ENCODE results near the gene FBRSL1. TPM values are rescaled to one million over a fixed set of nuclear protein-coding genes. Genes with fewer than 3 reads are reported as not detected.

Gene FBRSL1
- total RNA-seq, 1 experiment from 2014 or later: 124 TPM

DNA sequence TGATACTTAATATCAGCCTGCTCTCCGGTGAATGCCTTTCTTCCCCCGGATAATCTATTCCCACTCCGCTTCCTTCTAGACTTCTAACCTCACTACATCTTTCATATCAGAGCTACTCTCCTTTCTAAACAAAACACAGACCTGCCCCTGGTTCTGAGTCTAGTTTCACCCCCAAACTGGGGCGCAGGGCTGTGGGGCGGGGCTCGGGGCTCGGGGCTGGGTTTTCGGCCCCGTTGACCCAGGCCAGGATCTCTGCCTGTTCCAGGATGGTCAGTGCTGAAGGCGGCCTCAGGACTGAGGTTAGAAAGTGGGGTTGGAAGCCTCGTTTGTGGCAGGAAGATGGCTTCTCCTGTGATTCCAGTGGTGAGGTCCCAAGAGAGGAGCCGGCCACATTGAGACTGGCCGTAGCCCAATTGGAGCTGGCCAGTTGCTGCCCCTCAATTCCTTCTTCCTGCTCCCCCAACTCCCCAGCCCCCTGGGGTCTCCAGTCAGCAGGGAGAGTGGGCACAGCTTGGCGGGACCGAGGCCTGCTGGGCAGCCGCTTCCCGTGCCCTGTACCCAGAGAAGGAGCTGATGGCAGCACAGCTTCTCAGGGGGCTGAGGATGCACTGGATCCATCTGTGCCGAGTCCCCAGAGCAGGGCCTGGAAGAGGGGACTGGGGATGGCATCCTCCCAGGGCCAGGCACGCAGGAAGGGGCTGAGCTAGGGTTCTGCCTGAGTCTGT lies 67.5 kb downstream of the FBRSL1 start:
- Histone ChIP-seq H3K4me1 (ENCODE audit: control insufficient read depth in 1 of 2, insufficient read depth in 2 of 2, low read length in 2 of 2) (peaks cover 7 to 27% of the 10 kb centered on the region in 2 experiments; a peak in 3 of 4 replicates), H3K9me2 (ENCODE audit: insufficient read depth) (no peaks in the 10 kb centered on the region), H4K20me1 (ENCODE audit: insufficient read depth) (peaks cover 9% of the 10 kb centered on the region; the same call in 1 of the 2 replicates), H3K4me2 (ENCODE audit: low read length) (no peak overlapping the region), H3K9me3 (ENCODE audit: control insufficient read depth in 1 of 2, insufficient read depth in 1 of 2, low read depth in 1 of 2, low read length in 2 of 2) (no peaks in the 10 kb centered on the region), H3K27ac (ENCODE audit: low read depth, low read length) (no peak overlapping the region), H3K36me3 (ENCODE audit: control insufficient read depth in 1 of 2, insufficient read depth in 2 of 2, low read length in 2 of 2) (no peaks in the 10 kb centered on the region; a peak in 1 of 4 replicates), H3K4me3 (replicated peaks in 1 of 2; ENCODE audit: low read depth in 1 of 2, low read length in 2 of 2) (no peak overlapping the region), H3K79me2 (ENCODE audit: insufficient read depth, low read length) (peaks cover 26% of the 10 kb centered on the region), H3K27me3 (ENCODE audit: insufficient read depth, low read length) (no peaks in the 10 kb centered on the region), H3K9ac (ENCODE audit: low read length) (no peak overlapping the region), H2AFZ (ENCODE audit: low read depth, low read length, poor library complexity, severe bottlenecking) (no peak overlapping the region)
- DNase-seq (ENCODE audit: low read depth, low spot score) (no peak), ATAC-seq (no peak)
- ChIA-PET CTCF (no interaction called here), RAD21 (ENCODE audit: low non-redundant PET in 1 of 2, low total read pairs in 2 of 2, uncharacterized antibody in 2 of 2, unreplicated experiment in 2 of 2) (no interaction called here), POLR2A (no interaction called here)
- intact Hi-C loops (cut with micrococcal nuclease): no loop called here
- BruUV-seq (replicated peaks): no TSS peak
- TF ChIP-seq, protein P1, sequence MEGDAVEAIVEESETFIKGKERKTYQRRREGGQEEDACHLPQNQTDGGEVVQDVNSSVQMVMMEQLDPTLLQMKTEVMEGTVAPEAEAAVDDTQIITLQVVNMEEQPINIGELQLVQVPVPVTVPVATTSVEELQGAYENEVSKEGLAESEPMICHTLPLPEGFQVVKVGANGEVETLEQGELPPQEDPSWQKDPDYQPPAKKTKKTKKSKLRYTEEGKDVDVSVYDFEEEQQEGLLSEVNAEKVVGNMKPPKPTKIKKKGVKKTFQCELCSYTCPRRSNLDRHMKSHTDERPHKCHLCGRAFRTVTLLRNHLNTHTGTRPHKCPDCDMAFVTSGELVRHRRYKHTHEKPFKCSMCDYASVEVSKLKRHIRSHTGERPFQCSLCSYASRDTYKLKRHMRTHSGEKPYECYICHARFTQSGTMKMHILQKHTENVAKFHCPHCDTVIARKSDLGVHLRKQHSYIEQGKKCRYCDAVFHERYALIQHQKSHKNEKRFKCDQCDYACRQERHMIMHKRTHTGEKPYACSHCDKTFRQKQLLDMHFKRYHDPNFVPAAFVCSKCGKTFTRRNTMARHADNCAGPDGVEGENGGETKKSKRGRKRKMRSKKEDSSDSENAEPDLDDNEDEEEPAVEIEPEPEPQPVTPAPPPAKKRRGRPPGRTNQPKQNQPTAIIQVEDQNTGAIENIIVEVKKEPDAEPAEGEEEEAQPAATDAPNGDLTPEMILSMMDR (IDR thresholded peaks at IDR 0.05 in 2 of 3, conservative IDR thresholded peaks at IDR 0.05 in 1 of 3; ENCODE audit: borderline replicate concordance in 1 of 3, insufficient read depth in 1 of 3, low read depth in 2 of 3, low read length in 2 of 3): no peak
- TF ChIP-seq EGR1 (IDR thresholded peaks at IDR 0.05; ENCODE audit: low read depth): no peak
- no peak for TF ChIP-seq YY1 (IDR thresholded peaks at IDR 0.05; ENCODE audit: extremely low read depth, insufficient replicate concordance, low read depth, low read length)
- no peak for TF ChIP-seq POLR2A (IDR thresholded peaks at IDR 0.05; ENCODE audit: borderline replicate concordance, extremely low read depth, insufficient read depth, insufficient read length)
- no peak for TF ChIP-seq FOSL1 (IDR thresholded peaks at IDR 0.05; ENCODE audit: low read depth)
- no peak for TF ChIP-seq SRF (IDR thresholded peaks at IDR 0.05; ENCODE audit: low read depth)
- no peak for TF ChIP-seq RAD21 (IDR thresholded peaks at IDR 0.05; ENCODE audit: low read depth)
- TF ChIP-seq, protein P2, sequence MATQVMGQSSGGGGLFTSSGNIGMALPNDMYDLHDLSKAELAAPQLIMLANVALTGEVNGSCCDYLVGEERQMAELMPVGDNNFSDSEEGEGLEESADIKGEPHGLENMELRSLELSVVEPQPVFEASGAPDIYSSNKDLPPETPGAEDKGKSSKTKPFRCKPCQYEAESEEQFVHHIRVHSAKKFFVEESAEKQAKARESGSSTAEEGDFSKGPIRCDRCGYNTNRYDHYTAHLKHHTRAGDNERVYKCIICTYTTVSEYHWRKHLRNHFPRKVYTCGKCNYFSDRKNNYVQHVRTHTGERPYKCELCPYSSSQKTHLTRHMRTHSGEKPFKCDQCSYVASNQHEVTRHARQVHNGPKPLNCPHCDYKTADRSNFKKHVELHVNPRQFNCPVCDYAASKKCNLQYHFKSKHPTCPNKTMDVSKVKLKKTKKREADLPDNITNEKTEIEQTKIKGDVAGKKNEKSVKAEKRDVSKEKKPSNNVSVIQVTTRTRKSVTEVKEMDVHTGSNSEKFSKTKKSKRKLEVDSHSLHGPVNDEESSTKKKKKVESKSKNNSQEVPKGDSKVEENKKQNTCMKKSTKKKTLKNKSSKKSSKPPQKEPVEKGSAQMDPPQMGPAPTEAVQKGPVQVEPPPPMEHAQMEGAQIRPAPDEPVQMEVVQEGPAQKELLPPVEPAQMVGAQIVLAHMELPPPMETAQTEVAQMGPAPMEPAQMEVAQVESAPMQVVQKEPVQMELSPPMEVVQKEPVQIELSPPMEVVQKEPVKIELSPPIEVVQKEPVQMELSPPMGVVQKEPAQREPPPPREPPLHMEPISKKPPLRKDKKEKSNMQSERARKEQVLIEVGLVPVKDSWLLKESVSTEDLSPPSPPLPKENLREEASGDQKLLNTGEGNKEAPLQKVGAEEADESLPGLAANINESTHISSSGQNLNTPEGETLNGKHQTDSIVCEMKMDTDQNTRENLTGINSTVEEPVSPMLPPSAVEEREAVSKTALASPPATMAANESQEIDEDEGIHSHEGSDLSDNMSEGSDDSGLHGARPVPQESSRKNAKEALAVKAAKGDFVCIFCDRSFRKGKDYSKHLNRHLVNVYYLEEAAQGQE (IDR thresholded peaks at IDR 0.05; ENCODE audit: low read depth): no peak
- TF ChIP-seq, protein P3, sequence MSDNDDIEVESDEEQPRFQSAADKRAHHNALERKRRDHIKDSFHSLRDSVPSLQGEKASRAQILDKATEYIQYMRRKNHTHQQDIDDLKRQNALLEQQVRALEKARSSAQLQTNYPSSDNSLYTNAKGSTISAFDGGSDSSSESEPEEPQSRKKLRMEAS (IDR thresholded peaks at IDR 0.05): no peak
- no peak for TF ChIP-seq ZNF274 (IDR thresholded peaks at IDR 0.05; ENCODE audit: low read depth, low read length)
- no peak for TF ChIP-seq ELF1 (IDR thresholded peaks at IDR 0.05; ENCODE audit: borderline replicate concordance, low read depth)
- TF ChIP-seq EZH2 (IDR thresholded peaks at IDR 0.05): no peak
- TF ChIP-seq TCF7L2 (IDR thresholded peaks at IDR 0.05; ENCODE audit: borderline replicate concordance, extremely low read depth, insufficient read depth, insufficient read length): no peak
- TF ChIP-seq EZH2phosphoT487 (IDR thresholded peaks at IDR 0.05; ENCODE audit: borderline replicate concordance): no peak
